Measurements from ENCODE around the gene SLC2A6.
A peak's percentile ranks its signal among the peaks of the same experiment; 100 is the strongest.

SLC2A6 gene

GRCh38 chr9:133493428-133493827 is 14.5 kb upstream of the SLC2A6 start:
- ChIA-PET POLR2A (ENCODE audit: low non-redundant PET) (no interaction called here), CTCF (interaction anchor here (0.7 to 1.0 kb wide), 2 partner anchors 12 to 30 kb away, joined by 3 read pairs; no protein-coding TSS in a partner anchor)
- peak overlapping the region; percentile 92 for H3K27ac ChIP-seq
- no peak for DNase-seq (ENCODE audit: low spot score)
- TF ChIP-seq CTCF (conservative IDR thresholded peaks at IDR 0.05; ENCODE audit: low read depth), result no peak

GRCh38 chr9:133492061-133493021 is 13.4 kb upstream of the SLC2A6 start:
- peak overlapping the region; percentile 92 for H3K27ac ChIP-seq
- DNase-seq (ENCODE audit: low spot score), result peak; percentile 45
- POLR2A ChIA-PET (ENCODE audit: low non-redundant PET), result no interaction called here
- CTCF ChIA-PET, result interaction anchor here (0.7 to 1.4 kb wide), 3 partner anchors 17 to 306 kb away, joined by 3 to 4 read pairs (median 3); no protein-coding TSS in a partner anchor
- no peak for TF ChIP-seq CTCF (conservative IDR thresholded peaks at IDR 0.05; ENCODE audit: low read depth)

- H3K27ac ChIP-seq, result peak overlapping the region; percentile 92
- ChIA-PET CTCF (interaction anchor here (0.7 to 1.5 kb wide), 4 partner anchors 18 to 306 kb away, joined by 3 to 4 read pairs (median 4); no protein-coding TSS in a partner anchor), POLR2A (ENCODE audit: low non-redundant PET) (no interaction called here)
- TF ChIP-seq CTCF (conservative IDR thresholded peaks at IDR 0.05; ENCODE audit: low read depth), result no peak
- DNase-seq (ENCODE audit: low spot score), result no peak
Measured at GRCh38 chr9:133491656-133491925, 12.7 kb upstream of the SLC2A6 start.

- DNase-seq (ENCODE audit: low spot score), result no peak
- TF ChIP-seq CTCF (conservative IDR thresholded peaks at IDR 0.05; ENCODE audit: low read depth), result no peak
- CTCF ChIA-PET, result interaction anchor here (0.6 to 1.5 kb wide), 5 partner anchors 93 to 305 kb away, joined by 3 to 5 read pairs (median 4); no protein-coding TSS in a partner anchor
- POLR2A ChIA-PET (ENCODE audit: low non-redundant PET), result no interaction called here
- peak overlapping the region; percentile 92 for H3K27ac ChIP-seq
Measured at GRCh38 chr9:133490865-133491655, 12.2 kb upstream of the SLC2A6 start.

- no peak overlapping the region for H3K27ac ChIP-seq
- POLR2A ChIA-PET (ENCODE audit: low non-redundant PET), result no interaction called here
- CTCF ChIA-PET, result interaction anchor here (0.6 to 1.5 kb wide), 4 partner anchors 92 to 468 kb away, joined by 3 to 5 read pairs (median 4); no protein-coding TSS in a partner anchor
- no peak for TF ChIP-seq CTCF (conservative IDR thresholded peaks at IDR 0.05; ENCODE audit: low read depth)
- DNase-seq (ENCODE audit: low spot score), result no peak
Measured at GRCh38 chr9:133490201-133490681, 11.3 kb upstream of the SLC2A6 start.

Data from RWPE1 (cell line).